Measurements from ENCODE around the gene DSCAML1.

DSCAML1 gene

GRCh38 chr11:117387992-117388755 lies 408.8 kb downstream of the DSCAML1 start:
- TF ChIP-seq CSDC2 (CRISPR knock-in tag; IDR thresholded peaks at IDR 0.05) (no peak), CREB5 (CRISPR knock-in tag; IDR thresholded peaks at IDR 0.05; ENCODE audit: low read depth) (no peak), SNAI2 (CRISPR knock-in tag; IDR thresholded peaks at IDR 0.05) (no peak), ZNF70 (CRISPR knock-in tag; IDR thresholded peaks at IDR 0.05) (no peak), GLIS3 (CRISPR knock-in tag; IDR thresholded peaks at IDR 0.05) (no peak), ZC3H10 (CRISPR knock-in tag; IDR thresholded peaks at IDR 0.05) (no peak), ISL1 (CRISPR knock-in tag; IDR thresholded peaks at IDR 0.05) (no peak), ESRRG (CRISPR knock-in tag; IDR thresholded peaks at IDR 0.05) (no peak), TCF4 (CRISPR knock-in tag; IDR thresholded peaks at IDR 0.05; ENCODE audit: borderline replicate concordance) (no peak)
- ATAC-seq: peak; percentile 13

- TF ChIP-seq ZNF8 (CRISPR knock-in tag; IDR thresholded peaks at IDR 0.05) (no peak), ZC3H10 (CRISPR knock-in tag; IDR thresholded peaks at IDR 0.05) (no peak), RARB (CRISPR knock-in tag; IDR thresholded peaks at IDR 0.05) (no peak), PPARA (CRISPR knock-in tag; IDR thresholded peaks at IDR 0.05; ENCODE audit: borderline replicate concordance) (no peak), TOX (CRISPR knock-in tag; IDR thresholded peaks at IDR 0.05; ENCODE audit: borderline replicate concordance) (no peak), TCF4 (CRISPR knock-in tag; IDR thresholded peaks at IDR 0.05; ENCODE audit: borderline replicate concordance) (no peak)
- ATAC-seq: no peak
Measured at GRCh38 chr11:117385906-117386305, 411.1 kb downstream of the DSCAML1 start.

- no peak for ATAC-seq
Measured at GRCh38 chr11:117385471-117385870, 411.5 kb downstream of the DSCAML1 start.

GRCh38 chr11:117384045-117384444 lies 413.0 kb downstream of the DSCAML1 start:
- TF ChIP-seq OSR1 (CRISPR knock-in tag; IDR thresholded peaks at IDR 0.05) (no peak), SNAI2 (CRISPR knock-in tag; IDR thresholded peaks at IDR 0.05) (no peak), CSDC2 (CRISPR knock-in tag; IDR thresholded peaks at IDR 0.05) (no peak), BACH2 (CRISPR knock-in tag; IDR thresholded peaks at IDR 0.05; ENCODE audit: borderline replicate concordance) (no peak), ARNTL (CRISPR knock-in tag; IDR thresholded peaks at IDR 0.05; ENCODE audit: borderline replicate concordance, low read depth) (no peak), POU6F1 (CRISPR knock-in tag; IDR thresholded peaks at IDR 0.05; ENCODE audit: borderline replicate concordance, low read depth) (no peak), ISL1 (CRISPR knock-in tag; IDR thresholded peaks at IDR 0.05) (no peak), TCF4 (CRISPR knock-in tag; IDR thresholded peaks at IDR 0.05; ENCODE audit: borderline replicate concordance) (no peak), TOX (CRISPR knock-in tag; IDR thresholded peaks at IDR 0.05; ENCODE audit: borderline replicate concordance) (no peak), ZC3H10 (CRISPR knock-in tag; IDR thresholded peaks at IDR 0.05) (no peak), PPARA (CRISPR knock-in tag; IDR thresholded peaks at IDR 0.05; ENCODE audit: borderline replicate concordance) (no peak), ESRRG (CRISPR knock-in tag; IDR thresholded peaks at IDR 0.05) (no peak), ZFP3 (CRISPR knock-in tag; IDR thresholded peaks at IDR 0.05) (no peak)
- peak; percentile 85 for ATAC-seq

More at GRCh38 chr11:117385471-117385870, 411.5 kb downstream of the DSCAML1 start:
- TF ChIP-seq ZFP3 (CRISPR knock-in tag; IDR thresholded peaks at IDR 0.05): no peak
- no peak for TF ChIP-seq TCF4 (CRISPR knock-in tag; IDR thresholded peaks at IDR 0.05; ENCODE audit: borderline replicate concordance)
- TF ChIP-seq PATZ1 (CRISPR knock-in tag; IDR thresholded peaks at IDR 0.05; ENCODE audit: borderline replicate concordance): no peak
- TF ChIP-seq ZNF565 (CRISPR knock-in tag; conservative IDR thresholded peaks at IDR 0.05; ENCODE audit: low read depth): no peak
- TF ChIP-seq GLIS3 (CRISPR knock-in tag; IDR thresholded peaks at IDR 0.05): no peak

- TF ChIP-seq ZNF8 (CRISPR knock-in tag; IDR thresholded peaks at IDR 0.05): no peak
- no peak for TF ChIP-seq POU6F1 (CRISPR knock-in tag; IDR thresholded peaks at IDR 0.05; ENCODE audit: borderline replicate concordance, low read depth)
- no peak for TF ChIP-seq PATZ1 (CRISPR knock-in tag; IDR thresholded peaks at IDR 0.05; ENCODE audit: borderline replicate concordance)
- TF ChIP-seq GLIS3 (CRISPR knock-in tag; IDR thresholded peaks at IDR 0.05): no peak
- TF ChIP-seq RARB (CRISPR knock-in tag; IDR thresholded peaks at IDR 0.05): no peak
- TF ChIP-seq ZFP3 (CRISPR knock-in tag; IDR thresholded peaks at IDR 0.05): no peak
- TF ChIP-seq PPARA (CRISPR knock-in tag; IDR thresholded peaks at IDR 0.05; ENCODE audit: borderline replicate concordance): no peak
- no peak for TF ChIP-seq TOX (CRISPR knock-in tag; IDR thresholded peaks at IDR 0.05; ENCODE audit: borderline replicate concordance)
- no peak for TF ChIP-seq ZNF70 (CRISPR knock-in tag; IDR thresholded peaks at IDR 0.05)
- no peak for ATAC-seq
Measured at GRCh38 chr11:117382746-117383145, 414.3 kb downstream of the DSCAML1 start.

All from SK-N-SH treated with all-trans-retinoic acid at 6 μM for 48 hours (cell line).